Thoracic aorta (tissue), 2 donors: ENCODE measurements around the gene DOCK7. TPM values are rescaled to one million over a fixed set of nuclear protein-coding genes. Genes with fewer than 3 reads are reported as not detected.
"Not testable (repeated sequence)": the region's sequence is repeated elsewhere in the genome, so short reads cannot be mapped to it uniquely, and the experiment has no call there.

Experiments used
- ATAC-seq: fragments of 150-250 bp; one replicate; pipeline ENCODE4 v1.8.0; 2017; ENCODE audit warnings: low read depth; ENCODE audit not compliant: insufficient number of reproducible peaks, low FRiP score
- DNase-seq: peaks from one replicate; pipeline ENCODE4 v3.0.0-alpha.2; 2020; ENCODE audit warnings: low spot score
- H3K27ac ChIP-seq, 2 donors: fragments of 200-600 bp; sonication (generic); 1 replicate in 1 of 2; 2 replicates in 1 of 2; pipeline ENCODE4 v1.5.1; 2016; ENCODE audit warnings: mild to moderate bottlenecking in 2 of 2, moderate library complexity in 2 of 2
- H3K27me3 ChIP-seq: fragments of 200-600 bp; sonication (generic); replicated peaks from 2 replicates; pipeline ENCODE4 v1.6.0; 2016; ENCODE audit warnings: mild to moderate bottlenecking; ENCODE audit not compliant: insufficient read depth
- H3K36me3 ChIP-seq: fragments of 200-600 bp; sonication (generic); one replicate; pipeline ENCODE4 v1.5.1; 2016
- H3K4me1 ChIP-seq, 2 donors: fragments of 200-600 bp; sonication (generic); 1 replicate in 1 of 2; 2 replicates in 1 of 2; pipeline versions ENCODE4 v1.5.1 to v1.6.0; 2016; ENCODE audit warnings: low read depth in 2 of 2, mild to moderate bottlenecking in 1 of 2; ENCODE audit not compliant: control insufficient read depth in 1 of 2
- H3K4me3 ChIP-seq: fragments of 200-600 bp; sonication (generic); 2 replicates; pipeline ENCODE4 v1.5.1; 2016; ENCODE audit warnings: mild to moderate bottlenecking
- H3K9me3 ChIP-seq: fragments of 200-600 bp; sonication (generic); 2 replicates; pipeline ENCODE4 v1.5.1; 2016
- total RNA-seq, 2 donors: library from RNA; depleted of rRNA; stranded (reverse); fragments of >200 nt; gene quantifications; one replicate each; pipeline versions ENCODE4 v1.1.0 to v1.2.3, GENCODE V29; 2016
- TF ChIP-seq, protein P1 (sequence below): fragments of 200-600 bp; sonication (generic); IDR thresholded peaks from one replicate; pipeline ENCODE4 v1.5.1; 2019; ENCODE audit warnings: antibody characterized with exemption

The DOCK7 gene
- total RNA-seq, 2 donors from 2014 or later, result 52.7 to 75.7 TPM

DNA sequence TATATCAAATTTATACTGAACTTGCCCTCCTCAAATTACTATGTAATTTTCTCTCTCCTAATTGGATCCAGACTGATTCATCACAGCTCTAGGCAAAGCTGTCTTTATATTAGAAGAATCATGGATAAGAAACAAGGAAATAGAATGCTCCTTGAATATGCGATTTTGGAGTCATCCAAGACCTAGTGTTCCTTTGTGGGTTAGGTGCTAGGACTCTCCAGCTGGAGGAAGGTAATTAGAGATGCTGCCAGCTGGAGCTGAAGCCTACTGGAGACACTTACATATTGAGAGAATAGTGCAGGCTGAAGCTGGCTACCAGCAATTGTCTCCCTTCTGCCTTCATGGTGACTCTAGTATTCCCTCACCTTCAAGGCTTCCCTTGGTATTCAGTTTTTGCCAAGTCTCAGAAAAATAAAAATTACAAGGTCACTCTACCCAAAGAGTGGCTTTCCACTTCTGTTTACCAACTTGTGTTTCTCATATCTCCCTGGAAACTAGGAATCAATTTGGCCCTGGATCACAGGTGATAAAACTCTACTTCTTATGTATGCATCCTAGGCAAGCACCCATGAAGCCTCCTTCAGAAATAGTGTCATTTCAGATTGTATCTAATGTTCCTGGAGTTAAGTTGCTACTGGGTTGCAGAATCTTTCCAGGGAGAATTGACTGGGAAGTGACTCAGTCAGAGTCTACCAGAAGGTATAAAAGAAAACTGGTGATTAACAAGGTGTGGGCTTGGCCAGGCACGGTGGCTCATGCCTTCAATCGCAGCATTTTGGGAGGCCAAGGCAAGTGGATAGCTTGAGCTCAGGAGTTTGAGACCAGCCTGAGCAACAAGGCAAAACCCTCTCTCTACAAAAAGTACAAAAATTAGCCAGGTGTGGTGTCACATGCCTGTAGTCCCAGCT is 24.4 kb upstream of the DOCK7 start:
- no peak overlapping the region for H3K27ac ChIP-seq
- ATAC-seq (no peak), DNase-seq (no peak)
- no peaks in the 10 kb centered on the region for H3K27me3 ChIP-seq
- no peak overlapping the region for H3K4me3 ChIP-seq
- no peaks in the 10 kb centered on the region for H3K36me3 ChIP-seq
- TF ChIP-seq, protein P1, sequence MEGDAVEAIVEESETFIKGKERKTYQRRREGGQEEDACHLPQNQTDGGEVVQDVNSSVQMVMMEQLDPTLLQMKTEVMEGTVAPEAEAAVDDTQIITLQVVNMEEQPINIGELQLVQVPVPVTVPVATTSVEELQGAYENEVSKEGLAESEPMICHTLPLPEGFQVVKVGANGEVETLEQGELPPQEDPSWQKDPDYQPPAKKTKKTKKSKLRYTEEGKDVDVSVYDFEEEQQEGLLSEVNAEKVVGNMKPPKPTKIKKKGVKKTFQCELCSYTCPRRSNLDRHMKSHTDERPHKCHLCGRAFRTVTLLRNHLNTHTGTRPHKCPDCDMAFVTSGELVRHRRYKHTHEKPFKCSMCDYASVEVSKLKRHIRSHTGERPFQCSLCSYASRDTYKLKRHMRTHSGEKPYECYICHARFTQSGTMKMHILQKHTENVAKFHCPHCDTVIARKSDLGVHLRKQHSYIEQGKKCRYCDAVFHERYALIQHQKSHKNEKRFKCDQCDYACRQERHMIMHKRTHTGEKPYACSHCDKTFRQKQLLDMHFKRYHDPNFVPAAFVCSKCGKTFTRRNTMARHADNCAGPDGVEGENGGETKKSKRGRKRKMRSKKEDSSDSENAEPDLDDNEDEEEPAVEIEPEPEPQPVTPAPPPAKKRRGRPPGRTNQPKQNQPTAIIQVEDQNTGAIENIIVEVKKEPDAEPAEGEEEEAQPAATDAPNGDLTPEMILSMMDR, result no peak
- H3K4me1 ChIP-seq, result peaks cover 6 to 7% of the 10 kb centered on the region in 2 donors
- no peaks in the 10 kb centered on the region for H3K9me3 ChIP-seq

DNA sequence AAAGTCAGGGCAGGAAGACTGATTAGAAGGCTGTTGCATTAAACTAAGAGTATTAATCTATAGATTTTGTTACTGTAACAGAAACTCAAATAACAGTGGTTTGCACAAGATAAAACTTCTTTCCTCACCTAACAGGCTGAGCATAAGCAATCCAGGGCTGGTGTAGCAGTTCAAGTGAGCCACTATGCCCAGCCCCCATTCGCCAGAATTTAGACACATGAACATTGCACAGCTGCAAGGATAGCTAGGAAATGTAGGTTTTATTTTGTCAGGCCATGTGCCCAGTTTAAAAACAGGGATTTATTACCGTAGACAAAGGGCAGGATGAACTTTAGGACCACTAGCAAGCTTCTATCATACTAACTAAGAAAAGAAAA is 19.5 kb upstream of the DOCK7 start:
- no peak overlapping the region for H3K27ac ChIP-seq
- no peaks in the 10 kb centered on the region for H3K9me3 ChIP-seq
- H3K27me3 ChIP-seq, result no peaks in the 10 kb centered on the region
- TF ChIP-seq, protein P1, result no peak
- DNase-seq, result no peak
- no peaks in the 10 kb centered on the region for H3K36me3 ChIP-seq
- H3K4me1 ChIP-seq, result no peaks in the 10 kb centered on the region
- no peak for ATAC-seq
- H3K4me3 ChIP-seq, result no peak overlapping the region

- ATAC-seq, result no peak
- TF ChIP-seq, protein P1, result no peak
- no peak for DNase-seq
- H3K4me1 ChIP-seq, result no peaks in the 10 kb centered on the region
- no peak overlapping the region for H3K27ac ChIP-seq
- H3K27me3 ChIP-seq, result no peaks in the 10 kb centered on the region
- no peaks in the 10 kb centered on the region for H3K9me3 ChIP-seq
- H3K4me3 ChIP-seq, result no peak overlapping the region
- H3K36me3 ChIP-seq, result no peaks in the 10 kb centered on the region
These were observed 19.0 kb upstream of the DOCK7 start for GRCh38 chr1:62706985-62707743.

- H3K27me3 ChIP-seq, H3K4me3 ChIP-seq, DNase-seq, H3K4me1 ChIP-seq, ATAC-seq, H3K36me3 ChIP-seq, H3K9me3 ChIP-seq, H3K27ac ChIP-seq: not testable (repeated sequence)
These were observed 10.0 kb upstream of the DOCK7 start for GRCh38 chr1:62698161-62698560.

DNA sequence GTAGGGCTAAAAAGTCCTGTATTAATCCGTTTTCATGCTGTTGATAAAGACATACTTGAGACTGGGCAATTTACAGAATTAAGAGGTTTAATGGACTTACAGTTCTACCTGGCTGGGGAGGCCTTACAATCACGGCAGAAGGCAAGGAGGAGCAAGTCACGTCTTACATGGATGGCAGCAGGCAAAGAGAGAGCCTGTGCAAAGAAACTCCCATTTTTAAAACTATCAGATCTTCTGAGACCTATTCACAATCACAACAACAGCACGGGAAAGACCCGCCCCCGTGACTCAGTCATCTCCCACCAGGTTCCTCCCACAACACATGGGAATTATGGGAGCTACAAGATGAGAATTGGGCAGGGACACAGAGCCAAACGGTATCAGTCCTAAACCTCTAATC is 6.3 kb upstream of the DOCK7 start:
- ATAC-seq, H3K27me3 ChIP-seq, H3K27ac ChIP-seq, H3K4me3 ChIP-seq, DNase-seq, H3K9me3 ChIP-seq, H3K36me3 ChIP-seq: not testable (repeated sequence)
- H3K4me1 ChIP-seq, result peaks cover 14 to 26% of the 10 kb centered on the region in 2 donors

DNA sequence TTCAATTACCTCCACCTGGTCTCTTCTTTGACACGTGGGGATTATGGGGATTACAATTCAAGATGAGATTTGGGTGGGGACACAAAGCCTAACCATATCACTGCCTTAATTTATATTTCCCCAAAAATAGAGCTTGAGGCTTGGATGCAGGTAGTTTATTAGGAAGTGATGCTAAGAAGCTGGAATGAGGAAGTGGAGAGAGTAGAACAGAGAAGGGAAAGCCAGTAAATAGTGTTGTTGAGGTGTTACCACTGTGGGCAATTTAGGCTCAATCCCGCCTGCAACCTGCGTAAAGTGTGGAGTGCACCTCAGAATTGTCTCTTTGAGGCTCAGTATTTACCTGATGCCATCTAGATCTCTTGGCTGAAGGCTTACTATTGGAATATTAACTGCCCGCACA is 4.9 kb upstream of the DOCK7 start:
- H3K27me3 ChIP-seq, result no peaks in the 10 kb centered on the region
- H3K4me1 ChIP-seq, result peaks cover 17 to 30% of the 10 kb centered on the region in 2 donors
- H3K36me3 ChIP-seq, result no peaks in the 10 kb centered on the region
- DNase-seq, result no peak
- H3K4me3 ChIP-seq, result no peak overlapping the region
- H3K27ac ChIP-seq, result no peak overlapping the region
- ATAC-seq, result no peak
- TF ChIP-seq, protein P1, result no peak
- no peaks in the 10 kb centered on the region for H3K9me3 ChIP-seq
